HEK293T (cell line): ENCODE measurements around the gene CLASRP.

ENCODE experiments used
- CTCF ChIA-PET: fragments of 350-600 bp; formaldehyde crosslinking; extraction: SDS; loops from one replicate; lab custom pipeline; 2021; ENCODE audit warnings: antibody characterized with exemption, inconsistent platforms; lab: Yijun Ruan, JAX
- POLR2A ChIA-PET: fragments of 350-600 bp; formaldehyde crosslinking; extraction: SDS; loops from one replicate; lab custom pipeline; 2020; ENCODE audit warnings: antibody characterized with exemption, inconsistent platforms; lab: Yijun Ruan, JAX
- DNase-seq: peaks from one replicate; pipeline ENCODE4 v3.0.0; 2012; ENCODE audit warnings: mixed read lengths; ENCODE audit errors: extremely low spot score
- ARNT ChIP-seq: fragments of 450-650 bp; IDR thresholded peaks from 2 replicates; pipeline ENCODE4 v1.6.1; 2017; ENCODE audit warnings: mild to moderate bottlenecking
- BHLHE40 ChIP-seq: fragments of 450-650 bp; IDR thresholded peaks from 2 replicates; pipeline ENCODE4 v1.6.1; 2016; ENCODE audit warnings: mild to moderate bottlenecking, moderate library complexity, borderline replicate concordance
- CTBP1 ChIP-seq: fragments of 450-650 bp; IDR thresholded peaks from 2 replicates; pipeline ENCODE4 v1.6.1; 2016; ENCODE audit warnings: borderline replicate concordance
- ELF4 ChIP-seq: fragments of 450-650 bp; IDR thresholded peaks from 2 replicates; pipeline ENCODE4 v1.6.1; 2017; ENCODE audit warnings: antibody characterized with exemption
- FOXA1 ChIP-seq: fragments of 450-650 bp; IDR thresholded peaks from 2 replicates; pipeline ENCODE4 v1.6.1; 2016; ENCODE audit warnings: mild to moderate bottlenecking
- FOXK2 ChIP-seq: fragments of 450-650 bp; IDR thresholded peaks from 2 replicates; pipeline ENCODE4 v1.6.1; 2016; ENCODE audit warnings: mild to moderate bottlenecking
- FOXM1 ChIP-seq: fragments of 450-650 bp; IDR thresholded peaks from 2 replicates; pipeline ENCODE4 v1.6.1; 2017; ENCODE audit warnings: mild to moderate bottlenecking, borderline replicate concordance
- HDGF ChIP-seq: fragments of 450-650 bp; IDR thresholded peaks from 2 replicates; pipeline ENCODE4 v1.6.1; 2017; ENCODE audit warnings: antibody characterized with exemption, borderline replicate concordance
- L3MBTL2 ChIP-seq: fragments of 450-650 bp; conservative IDR thresholded peaks from 2 replicates; pipeline ENCODE4 v1.6.1; 2016; ENCODE audit warnings: mild to moderate bottlenecking
- LEF1 ChIP-seq: fragments of 450-650 bp; IDR thresholded peaks from 2 replicates; pipeline ENCODE4 v1.6.1; 2017; ENCODE audit warnings: mild to moderate bottlenecking, borderline replicate concordance
- NFRKB ChIP-seq: fragments of 450-650 bp; IDR thresholded peaks from 2 replicates; pipeline ENCODE4 v1.6.1; 2016; ENCODE audit warnings: mild to moderate bottlenecking, moderate library complexity
- PKNOX1 ChIP-seq: fragments of 450-650 bp; IDR thresholded peaks from 2 replicates; pipeline ENCODE4 v1.6.1; 2016
- SP1 ChIP-seq: fragments of 450-650 bp; IDR thresholded peaks from 2 replicates; pipeline ENCODE4 v1.6.1; 2017
- SUZ12 ChIP-seq: fragments of 450-650 bp; IDR thresholded peaks from 2 replicates; pipeline ENCODE4 v1.6.1; 2016; ENCODE audit warnings: mild to moderate bottlenecking
- TARDBP ChIP-seq: fragments of 450-650 bp; IDR thresholded peaks from 2 replicates; pipeline ENCODE4 v1.6.1; 2016
- ZNF384 ChIP-seq: fragments of 450-650 bp; IDR thresholded peaks from 2 replicates; pipeline ENCODE4 v1.6.1; 2016

CLASRP gene

GRCh38 chr19:45059258-45059965 lies 20.6 kb downstream of the CLASRP start:
- TF ChIP-seq ARNT: no peak
- no peak for TF ChIP-seq BHLHE40
- TF ChIP-seq HDGF: no peak
- TF ChIP-seq TARDBP: no peak
- no peak for TF ChIP-seq FOXA1
- no peak for TF ChIP-seq NFRKB
- TF ChIP-seq ELF4: no peak
- TF ChIP-seq L3MBTL2: no peak
- TF ChIP-seq FOXK2: no peak
- no peak for TF ChIP-seq FOXM1
- no peak for TF ChIP-seq PKNOX1
- no peak for TF ChIP-seq SP1
- TF ChIP-seq LEF1: no peak
- no peak for TF ChIP-seq ZNF384
- TF ChIP-seq CTBP1: no peak
- TF ChIP-seq SUZ12: no peak
- ChIA-PET POLR2A (interaction anchor here (1.1 to 1.4 kb wide), 2 partner anchors 9 to 21 kb away, joined by 3 to 9 read pairs; partner anchors contain the start of gene CLASRP), CTCF (interaction anchor here (0.5 to 2.0 kb wide), 11 partner anchors 8 to 120 kb away, joined by 3 to 8 read pairs (median 4); no protein-coding TSS in a partner anchor)
- DNase-seq: peak; percentile 87

GRCh38 chr19:45061965-45062364 lies 23.1 kb downstream of the CLASRP start:
- CTCF ChIA-PET: no interaction called here
- no peak for DNase-seq
- TF ChIP-seq BHLHE40 (no peak), CTBP1 (no peak), FOXK2 (no peak), ARNT (no peak), ELF4 (no peak), FOXM1 (no peak), TARDBP (no peak), FOXA1 (no peak), ZNF384 (no peak), PKNOX1 (no peak), LEF1 (no peak), SP1 (no peak), L3MBTL2 (no peak), NFRKB (no peak)
- POLR2A ChIA-PET: no interaction called here

- no peak for TF ChIP-seq PKNOX1
- no peak for TF ChIP-seq ELF4
- TF ChIP-seq L3MBTL2: no peak
- no peak for TF ChIP-seq NFRKB
- no peak for TF ChIP-seq SUZ12
- no peak for TF ChIP-seq FOXK2
- no peak for TF ChIP-seq CTBP1
- no peak for DNase-seq
- ChIA-PET CTCF (no interaction called here), POLR2A (interaction anchor here (1.3 kb wide), 1 partner anchor 25 kb away, joined by 5 read pairs; the partner anchor contains the start of gene CLASRP)
Observed at GRCh38 chr19:45063851-45064801, 25.3 kb downstream of the CLASRP start.

- POLR2A ChIA-PET: no interaction called here
- CTCF ChIA-PET: no interaction called here
- no peak for DNase-seq
- TF ChIP-seq FOXM1 (no peak), SUZ12 (no peak), PKNOX1 (no peak)
Observed at GRCh38 chr19:45066921-45067661, 28.2 kb downstream of the CLASRP start.

- POLR2A ChIA-PET: interaction anchor here (0.6 to 1.2 kb wide), 2 partner anchors 9 to 11 kb away, joined by 3 to 4 read pairs; partner anchors contain the start of gene GEMIN7
- TF ChIP-seq CTBP1: no peak
- TF ChIP-seq PKNOX1: no peak
- TF ChIP-seq FOXA1: no peak
- no peak for TF ChIP-seq SUZ12
- no peak for TF ChIP-seq FOXM1
- no peak for TF ChIP-seq ELF4
- TF ChIP-seq FOXK2: no peak
- no peak for TF ChIP-seq NFRKB
- TF ChIP-seq ARNT: no peak
- TF ChIP-seq L3MBTL2: no peak
- no peak for TF ChIP-seq TARDBP
- TF ChIP-seq BHLHE40: no peak
- no peak for TF ChIP-seq LEF1
- no peak for TF ChIP-seq ZNF384
- DNase-seq: no peak
- CTCF ChIA-PET: interaction anchor here (1.3 kb wide), 1 partner anchor 9 kb away, joined by 5 read pairs; no protein-coding TSS in a partner anchor
Observed at GRCh38 chr19:45068041-45068440, 29.2 kb downstream of the CLASRP start.
